ENCODE results near the gene SYNE3. TPM values are rescaled to one million over a fixed set of nuclear protein-coding genes. Genes with fewer than 3 reads are reported as not detected.
A peak's percentile ranks its signal among the peaks of the same experiment; 100 is the strongest.

Gene SYNE3
- total and polyA plus RNA-seq, 5 experiments from 2014 or later: 2.4 to 48.2 (median 4.6) TPM

- no peak for DNase-seq
- ATAC-seq: no peak
- Mint-ChIP-seq H3K27me3 (no peaks in the 10 kb centered on the region), H3K36me3 (peaks cover 7 to 17% (median 8%) of the 10 kb centered on the region in 3 donors), H3K9me3 (no peaks in the 10 kb centered on the region), H3K27ac (peak overlapping the region in 3 of 10 donors; percentile 46 to 81 (median 50)), H3K4me1 (peaks cover 25 to 79% (median 73%) of the 10 kb centered on the region in 4 donors), H3K4me3 (peak overlapping the region in 1 of 10 donors; percentile 45)
- POLR2A ChIA-PET: interaction anchor here (1.3 kb wide), 1 partner anchor 16 kb away, joined by 4 read pairs; no protein-coding TSS in a partner anchor
These were observed 18.9 kb downstream of the SYNE3 start for GRCh38 chr14:95497561-95498011.

GRCh38 chr14:95496690-95497259, 19.7 kb downstream of the SYNE3 start:
- no peak for DNase-seq
- Mint-ChIP-seq H3K9me3 (no peaks in the 10 kb centered on the region), H3K27me3 (no peaks in the 10 kb centered on the region), H3K4me1 (peaks cover 25 to 74% (median 71%) of the 10 kb centered on the region in 4 donors), H3K4me3 (peak overlapping the region in 7 of 10 donors; percentile 10 to 46 (median 24)), H3K27ac (peak overlapping the region in 8 of 10 donors; percentile 62 to 93 (median 82)), H3K36me3 (peaks cover 8 to 16% (median 11%) of the 10 kb centered on the region in 3 donors)
- POLR2A ChIA-PET: interaction anchor here (0.9 to 1.5 kb wide), 5 partner anchors 17 to 33 kb away, joined by 3 to 5 read pairs (median 4); partner anchors contain the start of gene SYNE3
- no peak for ATAC-seq

GRCh38 chr14:95496111-95496681, 20.3 kb downstream of the SYNE3 start:
- ATAC-seq (peak; percentile 60 to 65), DNase-seq (peak in 1 of 10 donors; percentile 26)
- H3K4me3 Mint-ChIP-seq: peak overlapping the region in 6 of 10 donors; percentile 15 to 46 (median 31)
- peaks cover 6 to 13% (median 11%) of the 10 kb centered on the region in 3 donors for H3K36me3 Mint-ChIP-seq
- no peaks in the 10 kb centered on the region for H3K27me3 Mint-ChIP-seq
- no peaks in the 10 kb centered on the region for H3K9me3 Mint-ChIP-seq
- POLR2A ChIA-PET: interaction anchor here (0.9 to 1.5 kb wide), 4 partner anchors 20 to 33 kb away, joined by 3 to 5 read pairs (median 4); partner anchors contain the start of gene SYNE3
- peaks cover 24 to 71% (median 71%) of the 10 kb centered on the region in 4 donors for H3K4me1 Mint-ChIP-seq
- peak overlapping the region; percentile 26 to 93 (median 86) for H3K27ac Mint-ChIP-seq

- POLR2A ChIA-PET: interaction anchor here (0.9 to 1.5 kb wide), 3 partner anchors 21 to 32 kb away, joined by 3 to 5 read pairs (median 4); partner anchors contain the start of gene SYNE3
- DNase-seq: peak in 1 of 10 donors; percentile 13
- Mint-ChIP-seq H3K4me1 (peaks cover 24 to 72% (median 71%) of the 10 kb centered on the region in 4 donors), H3K27me3 (no peaks in the 10 kb centered on the region), H3K36me3 (peaks cover under 1 to 8% (median 7%) of the 10 kb centered on the region in 3 donors), H3K4me3 (peak overlapping the region in 7 of 10 donors; percentile 22 to 67 (median 39)), H3K27ac (peak overlapping the region; percentile 73 to 93 (median 88)), H3K9me3 (no peaks in the 10 kb centered on the region)
- peak; percentile 32 to 58 for ATAC-seq
These were observed 20.9 kb downstream of the SYNE3 start for GRCh38 chr14:95495538-95496025.

GRCh38 chr14:95495076-95495475, 21.4 kb downstream of the SYNE3 start:
- H3K4me3 Mint-ChIP-seq: peak overlapping the region in 6 of 10 donors; percentile 22 to 67 (median 32)
- no peaks in the 10 kb centered on the region for H3K27me3 Mint-ChIP-seq
- peaks cover 23 to 74% (median 70%) of the 10 kb centered on the region in 4 donors for H3K4me1 Mint-ChIP-seq
- ATAC-seq (no peak), DNase-seq (no peak)
- peak overlapping the region; percentile 73 to 93 (median 88) for H3K27ac Mint-ChIP-seq
- no peaks in the 10 kb centered on the region for H3K9me3 Mint-ChIP-seq
- POLR2A ChIA-PET: no interaction called here
- peaks cover 0 to 7% (median 4%) of the 10 kb centered on the region in 3 donors for H3K36me3 Mint-ChIP-seq

- peak overlapping the region in 9 of 10 donors; percentile 2 to 81 (median 73) for H3K27ac Mint-ChIP-seq
- POLR2A ChIA-PET: interaction anchor here (1.0 kb wide), 1 partner anchor 36 kb away, joined by 3 read pairs; no protein-coding TSS in a partner anchor
- H3K27me3 Mint-ChIP-seq: no peaks in the 10 kb centered on the region
- peaks cover 0 to 7% (median 2%) of the 10 kb centered on the region in 3 donors for H3K36me3 Mint-ChIP-seq
- H3K4me3 Mint-ChIP-seq: peak overlapping the region in 1 of 10 donors; percentile 1
- DNase-seq: no peak
- no peaks in the 10 kb centered on the region for H3K9me3 Mint-ChIP-seq
- H3K4me1 Mint-ChIP-seq: peaks cover 23 to 76% (median 67%) of the 10 kb centered on the region in 4 donors
- ATAC-seq: no peak
These were observed 22.0 kb downstream of the SYNE3 start for GRCh38 chr14:95494456-95494855.

GRCh38 chr14:95493976-95494375, 22.5 kb downstream of the SYNE3 start:
- peak overlapping the region in 1 of 10 donors; percentile 1 for H3K4me3 Mint-ChIP-seq

GRCh38 chr14:95493503-95493902, 22.9 kb downstream of the SYNE3 start:
- H3K27ac Mint-ChIP-seq: peak overlapping the region in 2 of 10 donors; percentile 50 to 56
- no peak overlapping the region for H3K4me3 Mint-ChIP-seq
- DNase-seq (no peak), ATAC-seq (no peak)
- no peaks in the 10 kb centered on the region for H3K9me3 Mint-ChIP-seq
- peaks cover 0 to 7% (median 2%) of the 10 kb centered on the region in 3 donors for H3K36me3 Mint-ChIP-seq
- H3K27me3 Mint-ChIP-seq: no peaks in the 10 kb centered on the region
- H3K4me1 Mint-ChIP-seq: peaks cover 25 to 75% (median 61%) of the 10 kb centered on the region in 4 donors
- POLR2A ChIA-PET: interaction anchor here (0.9 to 1.0 kb wide), 2 partner anchors 23 to 35 kb away, joined by 3 to 4 read pairs; partner anchors contain the start of gene SYNE3

More at GRCh38 chr14:95493976-95494375, 22.5 kb downstream of the SYNE3 start:
- H3K27me3 Mint-ChIP-seq: no peaks in the 10 kb centered on the region
- ATAC-seq: no peak
- H3K36me3 Mint-ChIP-seq: peaks cover 0 to 7% (median 2%) of the 10 kb centered on the region in 3 donors
- DNase-seq: no peak
- no peaks in the 10 kb centered on the region for H3K9me3 Mint-ChIP-seq
- POLR2A ChIA-PET: interaction anchor here (0.9 to 1.0 kb wide), 2 partner anchors 22 to 35 kb away, joined by 3 to 4 read pairs; partner anchors contain the start of gene SYNE3
- peak overlapping the region in 8 of 10 donors; percentile 22 to 81 (median 69) for H3K27ac Mint-ChIP-seq
- H3K4me1 Mint-ChIP-seq: peaks cover 23 to 76% (median 65%) of the 10 kb centered on the region in 4 donors

GRCh38 chr14:95491936-95492608, 24.4 kb downstream of the SYNE3 start:
- POLR2A ChIA-PET: no interaction called here
- ATAC-seq (no peak), DNase-seq (no peak)
- Mint-ChIP-seq H3K27me3 (no peaks in the 10 kb centered on the region), H3K4me1 (peaks cover 25 to 76% (median 65%) of the 10 kb centered on the region in 4 donors), H3K36me3 (peaks cover 0 to 8% (median 5%) of the 10 kb centered on the region in 3 donors), H3K4me3 (no peak overlapping the region), H3K27ac (peak overlapping the region in 1 of 10 donors; percentile 72), H3K9me3 (no peaks in the 10 kb centered on the region)

- POLR2A ChIA-PET: interaction anchor here (1.2 kb wide), 1 partner anchor 17 kb away, joined by 3 read pairs; no protein-coding TSS in a partner anchor
- no peaks in the 10 kb centered on the region for H3K9me3 Mint-ChIP-seq
- peaks cover 0 to 9% (median 5%) of the 10 kb centered on the region in 3 donors for H3K36me3 Mint-ChIP-seq
- H3K4me3 Mint-ChIP-seq: no peak overlapping the region
- peak overlapping the region in 4 of 10 donors; percentile 35 to 72 (median 64) for H3K27ac Mint-ChIP-seq
- H3K27me3 Mint-ChIP-seq: no peaks in the 10 kb centered on the region
- peaks cover 19 to 75% (median 63%) of the 10 kb centered on the region in 4 donors for H3K4me1 Mint-ChIP-seq
- ATAC-seq: no peak
- DNase-seq: no peak
These were observed 25.6 kb downstream of the SYNE3 start for GRCh38 chr14:95490727-95491451.

- Mint-ChIP-seq H3K27ac (peak overlapping the region in 4 of 10 donors; percentile 12 to 52 (median 26)), H3K4me1 (peaks cover 20 to 75% (median 63%) of the 10 kb centered on the region in 4 donors), H3K4me3 (no peak overlapping the region), H3K36me3 (peaks cover 0 to 9% (median 5%) of the 10 kb centered on the region in 3 donors), H3K9me3 (no peaks in the 10 kb centered on the region), H3K27me3 (no peaks in the 10 kb centered on the region)
- no peak for DNase-seq
- POLR2A ChIA-PET: interaction anchor here (1.2 kb wide), 1 partner anchor 18 kb away, joined by 3 read pairs; no protein-coding TSS in a partner anchor
- no peak for ATAC-seq
These were observed 26.3 kb downstream of the SYNE3 start for GRCh38 chr14:95490138-95490509.
